Transverse colon (tissue), 3 donors: ENCODE results near the gene HPS1.

ENCODE experiments used
- CTCF ChIP-seq, 5 experiments: fragments of 200-600 bp in 3 of 5; fragments of 450-650 bp in 2 of 5; sonication (generic) in 3 of 5; IDR thresholded peaks; 1 replicate in 2 of 5; 2 replicates in 3 of 5; pipeline ENCODE4 v1.5.1; 2016 to 2017; ENCODE audit warnings: antibody characterized with exemption in 5 of 5, inconsistent platforms in 3 of 5, mild to moderate bottlenecking in 2 of 5, moderate library complexity in 1 of 5
- POLR2A ChIP-seq: fragments of 450-650 bp; IDR thresholded peaks from one replicate; pipeline ENCODE4 v1.6.1; 2016; ENCODE audit warnings: antibody characterized with exemption, mild to moderate bottlenecking, moderate library complexity

DNA sequence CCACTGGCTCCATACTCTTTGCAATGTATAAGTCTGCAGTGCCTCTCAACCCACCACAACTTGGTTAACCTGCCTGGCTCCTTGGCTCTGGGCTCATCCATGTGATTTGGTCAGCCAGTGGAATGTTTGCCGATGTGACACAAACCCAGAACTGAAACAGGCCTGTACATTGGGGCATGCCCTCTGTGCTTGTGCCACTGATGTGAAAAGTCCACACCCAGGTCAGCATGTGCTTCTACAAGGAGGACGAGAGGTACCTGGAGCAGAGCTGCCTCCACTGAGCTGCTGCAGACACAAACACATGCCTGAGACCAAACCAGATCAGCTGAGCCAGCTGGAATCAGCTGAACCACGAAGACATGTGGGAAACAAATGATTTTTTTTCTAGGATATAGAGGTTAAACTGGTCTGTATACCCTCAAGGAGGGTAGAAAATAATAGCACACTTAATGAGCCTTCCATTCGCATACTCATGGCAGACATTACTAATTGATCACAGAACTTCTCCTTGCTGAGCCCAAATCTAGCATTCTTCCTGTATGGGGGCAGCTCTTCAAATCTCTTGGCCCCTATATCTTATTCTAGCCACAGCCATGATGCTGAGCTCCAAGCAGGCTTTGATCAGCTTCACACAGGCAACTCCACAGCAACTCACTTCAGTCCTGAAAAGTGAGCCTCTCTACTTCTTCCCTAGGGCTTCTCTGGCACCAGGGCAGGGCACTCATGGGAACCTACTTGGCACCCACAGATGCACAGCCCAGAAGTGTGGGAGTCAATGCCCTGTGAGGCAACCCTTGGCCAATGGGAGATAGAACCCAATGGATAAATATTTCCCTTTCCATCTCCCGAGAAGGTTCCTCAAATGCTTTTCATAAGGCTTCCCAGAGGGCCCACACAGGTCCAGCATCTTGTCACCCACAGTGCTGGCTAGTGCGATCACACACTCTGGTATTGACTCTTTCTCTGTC is 50.4 kb downstream of the HPS1 start:
- TF ChIP-seq CTCF (IDR thresholded peaks at IDR 0.05) = no peak
- no peak for TF ChIP-seq POLR2A
